GM19023 (cell line): ENCODE measurements around the gene ZNF346.
A peak's percentile ranks its signal among the peaks of the same experiment; 100 is the strongest.
"Not testable (repeated sequence)": the region's sequence is repeated elsewhere in the genome, so short reads cannot be mapped to it uniquely, and the experiment has no call there.

Experiments used
- ATAC-seq: cut with Tn5 transposase; IDR thresholded peaks from one replicate; pipeline ENCODE4 v1.9.1; 2021; ENCODE audit warnings: mild to moderate bottlenecking, moderate library complexity; ENCODE audit not compliant: unreplicated experiment

Gene ZNF346

GRCh38 chr5:177006265-177006972, 16.1 kb upstream of the ZNF346 start, which contains the start of gene UIMC1:
Gene UIMC1, minus strand, starts transcription at chr5:177006779. Its CDS starts 24,164 bp downstream, at chr5:176982615.
- peak; percentile 72 for ATAC-seq

DNA sequence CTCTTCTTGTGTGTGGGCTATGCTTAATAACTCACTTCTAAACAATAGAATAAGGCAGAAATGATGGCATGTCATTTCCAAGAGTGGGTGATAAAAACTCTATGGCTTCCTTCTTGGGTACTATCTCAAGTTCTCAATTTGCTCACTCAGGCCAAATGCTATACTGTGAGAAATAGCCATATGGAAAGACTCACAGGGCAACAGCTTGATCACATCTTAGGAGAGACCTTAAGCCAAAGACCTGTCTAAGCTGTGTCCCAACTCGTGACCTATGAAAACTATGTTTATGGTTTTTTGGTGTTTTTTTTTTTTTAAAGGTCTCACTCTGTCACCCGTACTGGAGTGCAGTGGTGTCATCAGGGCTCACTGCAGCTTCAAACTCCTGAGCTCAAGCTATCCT, 13.8 kb upstream of the ZNF346 start:
- no peak for ATAC-seq

DNA sequence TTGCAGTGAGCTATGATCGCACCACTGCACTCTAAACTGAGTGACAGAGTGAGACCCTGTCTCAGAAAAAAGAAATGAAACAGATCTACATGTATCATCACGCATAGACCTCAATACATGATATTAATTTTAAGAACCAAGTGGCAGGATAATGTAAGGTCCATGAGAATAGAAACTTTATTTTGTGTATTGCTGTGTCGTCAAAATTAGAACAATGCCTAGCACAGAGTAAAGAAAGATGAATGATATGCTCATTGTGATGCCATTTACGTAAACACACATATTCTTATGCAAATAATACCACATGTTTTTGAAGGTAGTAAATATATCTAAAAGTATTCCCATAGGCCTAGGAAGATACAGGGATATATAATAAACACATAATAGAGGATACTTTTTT, 12.3 kb upstream of the ZNF346 start:
- ATAC-seq: no peak

- ATAC-seq: no peak
Observed at GRCh38 chr5:177015156-177015555, 7.3 kb upstream of the ZNF346 start.

DNA sequence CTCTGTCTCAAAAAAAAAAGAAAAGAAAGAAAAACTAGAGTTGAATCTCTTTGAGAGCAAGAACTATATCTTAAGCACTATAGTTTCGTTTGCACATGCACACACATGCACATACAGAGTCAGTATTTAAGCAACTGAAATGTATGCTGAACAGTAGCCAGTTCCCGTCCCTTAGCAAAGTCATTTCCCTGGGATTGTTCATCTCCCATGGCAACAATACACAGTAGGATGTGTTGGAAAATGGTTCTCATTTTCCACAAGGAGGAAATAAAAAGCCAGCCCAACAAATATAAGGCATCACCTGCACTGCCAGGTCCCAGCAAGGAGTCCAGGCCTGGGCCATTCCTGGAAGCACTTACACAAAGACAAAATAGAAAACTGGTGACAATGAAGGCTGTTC, 4.2 kb upstream of the ZNF346 start:
- ATAC-seq: no peak

DNA sequence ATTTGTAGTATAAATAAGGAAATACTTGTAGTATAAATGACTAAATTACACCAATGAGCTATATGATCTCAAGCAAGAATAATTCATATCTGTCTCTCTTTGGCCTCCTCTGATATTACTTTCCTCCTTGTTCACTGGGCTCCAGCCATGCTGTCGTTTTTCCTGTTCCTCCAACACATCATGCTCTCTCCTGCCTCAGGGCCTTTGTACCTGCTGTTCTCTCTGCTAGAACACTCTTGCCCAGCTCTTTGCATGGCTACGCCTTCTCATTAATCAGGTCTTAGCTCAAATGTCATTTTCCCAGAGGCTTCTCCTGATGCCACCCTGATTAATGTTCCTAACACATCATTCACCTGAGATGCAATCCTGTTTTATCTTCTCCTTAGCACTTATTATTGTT, 2.5 kb upstream of the ZNF346 start:
- ATAC-seq: no peak

DNA sequence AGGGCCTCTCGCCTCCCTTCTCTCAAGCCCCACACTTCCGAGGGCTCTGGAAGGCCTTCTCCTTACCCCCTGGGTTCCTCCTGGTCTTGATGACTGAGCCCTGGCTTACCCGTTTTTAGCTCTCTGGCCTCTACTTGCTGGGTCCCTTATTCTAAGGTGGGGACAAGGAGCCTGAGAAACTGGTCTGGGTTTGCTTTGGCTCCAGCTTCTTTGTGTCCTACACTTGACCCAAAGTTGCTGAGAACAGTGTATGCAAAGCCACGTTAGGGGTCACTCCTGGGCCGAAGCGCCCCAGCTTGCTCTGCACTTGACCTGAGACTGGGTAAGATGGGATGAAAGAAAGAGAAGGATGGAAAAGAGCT, 788 bp downstream of the ZNF346 start:
- no peak for ATAC-seq

- ATAC-seq: no peak
Observed at GRCh38 chr5:177024559-177024958, 2.1 kb downstream of the ZNF346 start.

DNA sequence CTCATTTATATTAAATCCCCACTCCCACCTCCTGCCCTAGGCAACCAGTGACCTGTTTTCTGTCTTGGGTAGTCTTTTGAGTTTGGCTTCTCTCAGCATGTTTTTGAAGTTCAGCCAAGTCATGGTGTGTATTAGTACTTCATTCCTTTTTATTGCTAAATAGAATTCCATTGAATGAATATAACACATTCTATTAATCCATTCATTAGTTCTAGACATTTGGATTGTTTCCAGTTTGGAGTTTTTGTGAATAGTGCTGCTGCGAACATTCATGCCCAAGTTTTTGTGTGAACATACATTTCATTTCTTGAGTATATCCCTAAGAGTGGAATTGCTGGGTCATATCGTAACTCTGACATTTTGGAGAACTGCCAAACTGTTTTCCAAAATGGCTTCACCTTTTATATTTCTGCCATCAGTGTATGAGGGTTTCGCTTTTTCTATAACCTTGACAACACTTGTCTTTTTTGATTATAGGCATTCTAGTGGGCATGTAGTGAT, 2.7 kb downstream of the ZNF346 start:
- no peak for ATAC-seq

DNA sequence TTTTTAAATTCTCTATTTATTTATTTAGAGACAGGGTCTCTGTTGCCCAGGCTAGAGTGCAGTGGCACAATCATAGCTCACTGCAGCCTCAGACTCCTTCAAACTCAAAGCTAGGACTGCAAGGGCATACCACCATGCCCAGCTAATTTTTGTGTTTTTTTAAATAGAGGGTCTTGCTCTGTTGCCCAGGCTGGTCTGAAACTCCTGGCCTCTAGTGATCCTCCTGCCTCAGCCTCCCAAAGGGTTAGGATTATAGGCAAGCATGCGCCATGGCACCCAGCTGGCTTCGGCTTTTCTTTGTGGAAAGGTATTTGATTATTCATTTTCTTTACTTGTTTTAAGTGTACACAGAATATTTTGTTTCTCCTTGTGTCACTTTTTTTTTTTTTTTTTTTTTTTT, 5.2 kb downstream of the ZNF346 start:
- ATAC-seq: no peak

- ATAC-seq: no peak
Observed at GRCh38 chr5:177029498-177029897, 7.0 kb downstream of the ZNF346 start.

DNA sequence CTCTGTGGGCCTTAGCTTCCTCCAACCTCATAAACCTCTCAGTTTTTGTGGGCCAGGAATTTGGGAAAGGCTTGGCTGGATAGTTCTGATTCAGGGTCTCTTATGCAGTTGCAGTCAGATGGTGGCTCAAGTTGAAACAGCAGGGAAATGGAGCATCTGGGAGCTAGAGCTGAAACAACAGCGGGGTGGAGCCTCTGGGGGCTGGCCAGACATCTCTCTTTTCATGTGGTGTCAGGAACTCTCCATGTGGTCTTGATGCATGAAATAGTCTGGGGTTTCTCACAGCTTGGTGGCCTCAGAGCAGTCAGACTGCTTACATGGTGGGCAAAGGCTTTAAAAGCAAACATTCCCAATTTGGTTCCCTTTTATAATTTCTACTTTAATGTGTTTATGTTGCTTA, 13.5 kb downstream of the ZNF346 start:
- ATAC-seq: no peak

- no peak for ATAC-seq
Observed at GRCh38 chr5:177036443-177036842, 13.9 kb downstream of the ZNF346 start.

- no peak for ATAC-seq
Observed at GRCh38 chr5:177036921-177037320, 14.4 kb downstream of the ZNF346 start.

GRCh38 chr5:177040814-177041420, 18.4 kb downstream of the ZNF346 start:
- no peak for ATAC-seq

DNA sequence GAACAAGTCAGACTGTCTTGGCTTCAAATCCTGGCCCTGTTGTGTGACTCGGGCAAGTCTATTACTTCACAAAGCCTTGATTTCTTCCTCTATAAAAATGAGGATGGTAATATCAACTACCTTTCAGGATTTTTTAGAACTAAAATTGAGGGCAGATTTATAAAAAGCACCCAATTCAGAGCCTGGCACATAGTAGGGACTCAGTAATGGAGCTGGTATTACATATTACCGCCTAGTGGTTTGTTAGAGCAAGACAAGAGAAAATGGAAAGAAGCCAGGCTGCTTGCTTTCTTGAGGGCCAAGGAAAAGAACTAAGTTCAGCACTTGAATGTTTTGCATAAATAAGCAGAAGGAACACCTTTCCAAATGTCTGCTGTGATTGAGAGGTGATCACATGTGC, 19.4 kb downstream of the ZNF346 start:
- no peak for ATAC-seq

GRCh38 chr5:177043114-177043513, 20.6 kb downstream of the ZNF346 start:
- no peak for ATAC-seq

DNA sequence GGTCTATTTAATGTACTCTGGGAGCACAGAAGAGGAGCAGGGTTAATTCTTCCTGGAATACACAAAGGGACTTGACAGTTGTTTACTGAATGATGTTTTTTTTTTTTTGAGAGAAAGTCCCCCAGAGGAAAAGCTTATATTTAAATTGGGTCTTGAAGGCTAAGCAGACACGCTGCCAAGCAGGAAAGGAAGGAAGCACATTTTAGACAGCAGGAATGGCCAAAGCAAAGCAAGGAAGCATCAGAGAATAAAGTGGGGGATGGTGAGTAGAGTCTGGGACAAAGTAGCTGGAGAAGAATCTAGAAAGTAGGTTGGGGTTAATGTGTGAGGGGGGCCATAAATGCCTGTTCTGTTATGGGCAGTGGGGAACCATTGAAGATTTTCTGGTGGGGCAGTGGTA, 21.5 kb downstream of the ZNF346 start:
- no peak for ATAC-seq

GRCh38 chr5:177044641-177045040, 22.1 kb downstream of the ZNF346 start:
- ATAC-seq: no peak

- no peak for ATAC-seq
Observed at GRCh38 chr5:177045631-177046030, 23.1 kb downstream of the ZNF346 start.

GRCh38 chr5:177048531-177048930, 26.0 kb downstream of the ZNF346 start:
- ATAC-seq: not testable (repeated sequence)

DNA sequence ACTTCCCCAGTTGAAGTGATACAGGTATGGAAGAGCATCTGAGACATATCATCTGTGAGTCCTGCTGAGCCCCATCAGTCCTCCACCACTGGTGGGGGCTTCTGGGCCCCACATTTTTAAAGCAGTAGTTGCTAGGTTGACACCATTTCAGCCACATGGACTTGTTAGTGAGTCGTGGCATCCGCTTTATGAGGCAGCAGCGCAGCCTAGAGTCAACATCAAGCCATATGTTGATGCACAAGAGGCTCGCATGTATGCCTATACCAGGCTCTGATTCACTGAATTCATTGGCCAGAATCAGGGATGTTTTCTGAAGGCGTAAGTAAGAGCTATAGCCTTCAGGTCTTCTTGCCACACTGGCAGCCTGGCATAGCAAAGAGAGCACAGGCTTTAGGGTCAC, 26.8 kb downstream of the ZNF346 start:
- no peak for ATAC-seq
